Heart right ventricle (tissue), 16 donors: ENCODE data around the gene RAPGEF2. TPM values are rescaled to one million over a fixed set of nuclear protein-coding genes. Genes with fewer than 3 reads are reported as not detected.

Experiments
- ATAC-seq, 8 donors: fragments of 200-7000 bp; cut with Tn5 transposase; one replicate each; pipeline ENCODE4 v1.9.1; 2020; ENCODE audit warnings: mild to moderate bottlenecking in 8 of 8, moderate library complexity in 8 of 8, moderate number of reproducible peaks in 1 of 8
- DNase-seq, 2 donors: peaks; one replicate each; pipeline ENCODE4 v3.0.0-alpha.2; 2020
- H3K27ac ChIP-seq, 10 donors: fragments of 200-600 bp; sonication (generic) in 2 of 10; one replicate each; pipeline versions ENCODE4 v1.5.0 to v1.8.0; 2020 to 2022; ENCODE audit warnings: mild to moderate bottlenecking in 3 of 10
- H3K27me3 ChIP-seq, 7 donors: fragments of 200-600 bp; one replicate each; pipeline ENCODE4 v1.8.0; 2021 to 2022; ENCODE audit warnings: mild to moderate bottlenecking in 2 of 7
- H3K36me3 ChIP-seq, 9 donors: fragments of 200-600 bp; sonication (generic) in 1 of 9; one replicate each; pipeline versions ENCODE4 v1.5.0 to v1.8.0; 2020 to 2022; ENCODE audit warnings: mild to moderate bottlenecking in 2 of 9
- H3K4me1 ChIP-seq, 9 donors: fragments of 200-600 bp; sonication (generic) in 1 of 9; one replicate each; pipeline versions ENCODE4 v1.5.0 to v1.8.0; 2020 to 2022; ENCODE audit warnings: mild to moderate bottlenecking in 4 of 9
- H3K4me3 ChIP-seq, 10 donors: fragments of 200-600 bp; sonication (generic) in 2 of 10; one replicate each; pipeline versions ENCODE4 v1.5.0 to v1.8.0; 2020 to 2022; ENCODE audit warnings: mild to moderate bottlenecking in 7 of 10, moderate library complexity in 2 of 10
- H3K9me3 ChIP-seq, 11 donors: fragments of 200-600 bp in 10 of 11; sonication (generic) in 2 of 11; one replicate each; pipeline versions ENCODE4 v1.5.0 to v1.8.0; 2013 to 2022; ENCODE audit warnings: mild to moderate bottlenecking in 2 of 11, control low read depth in 1 of 11, moderate library complexity in 1 of 11
- WGBS, 2 donors: extraction: QIAGEN DNeasy Blood & Tissue Kit; methylation state at CpG; one replicate each; pipeline ENCODE4 v1.1.7; 2013; ENCODE audit warnings: inconsistent platforms in 1 of 2; 5-methylcytosine and 5-hydroxymethylcytosine counted together
- intact Hi-C, 10 donors: fragments of 100-400 bp; cut with DNase I; formaldehyde crosslinking; loops; one replicate each; pipeline versions ENCODE4 v1.11.1 to v1.14.2; 2022
- polyA plus RNA-seq, 2 donors: library from polyadenylated mRNA; stranded (reverse); fragments of 200-250 nt; gene quantifications; one replicate each; pipeline ENCODE4 v1.2.3, GENCODE V29; 2013
- total RNA-seq, 10 donors: library from RNA; stranded (reverse); fragmentation: NEBNext Ultra II Directional in 3 of 10; extraction: Animal tissue kit (Norgen Biotek cat#: 25700) in 3 of 10; gene quantifications; one replicate each; pipeline versions ENCODE4 v1.2.1 to v1.2.4, GENCODE V29; 2021 to 2023
- TF ChIP-seq, protein P1 (sequence below), 9 donors: fragments of 200-600 bp; sonication (generic) in 2 of 9; IDR thresholded peaks; one replicate each; pipeline versions ENCODE4 v1.5.0 to v1.8.0; 2021 to 2022; ENCODE audit warnings: antibody characterized with exemption in 9 of 9, mild to moderate bottlenecking in 5 of 9, moderate library complexity in 1 of 9
- donor health status: Arrhythmogenic right ventricular cardiomyopathy.
- donor health status: ischemic (EF 13 %, LVEDD 7.1; RV severe dilation, severe dysfunction).
- donor health status: healthy with polysubstance abuse.
- donor health status: DM: no; HTN: yes; CAD: no.
- donor health status: DM: no; HTN: no; CAD: no.
- donor health status: ischemic (EF 25% LVEDD 6.9; RV normal size, moderate dysfunction).
- donor health status: ischemic (EF 25% LVEDD 5.7; RV mildly dilated, moderate dysfunction).
- donor health status: healthy.
- donor health status: DM: yes; HTN: yes; CAD: no.
- donor health status: Ischemic cardiomyopathy.
- donor health status: ischemic (EF 35%, LVEDD 5.7; RV mildly dilated, moderate dysfunction).
- donor health status: nonischemic (EF 11% LVEDD 7.7; RV severe dilation, severe dysfunction).
- donor health status: DM: yes; HTN: yes; CAD: no.
- donor health status: PGD.
- donor health status: ischemic (EF 29% LVEDD 5.4; RV normal size, mild dysfunction).
- donor health status: nonischemic (EF 23%, LVEDD 6.1; RV moderate dilation, normal function).

The RAPGEF2 gene
- total and polyA plus RNA-seq, 12 donors, result 9.2 to 68.8 (median 53.7) TPM

DNA sequence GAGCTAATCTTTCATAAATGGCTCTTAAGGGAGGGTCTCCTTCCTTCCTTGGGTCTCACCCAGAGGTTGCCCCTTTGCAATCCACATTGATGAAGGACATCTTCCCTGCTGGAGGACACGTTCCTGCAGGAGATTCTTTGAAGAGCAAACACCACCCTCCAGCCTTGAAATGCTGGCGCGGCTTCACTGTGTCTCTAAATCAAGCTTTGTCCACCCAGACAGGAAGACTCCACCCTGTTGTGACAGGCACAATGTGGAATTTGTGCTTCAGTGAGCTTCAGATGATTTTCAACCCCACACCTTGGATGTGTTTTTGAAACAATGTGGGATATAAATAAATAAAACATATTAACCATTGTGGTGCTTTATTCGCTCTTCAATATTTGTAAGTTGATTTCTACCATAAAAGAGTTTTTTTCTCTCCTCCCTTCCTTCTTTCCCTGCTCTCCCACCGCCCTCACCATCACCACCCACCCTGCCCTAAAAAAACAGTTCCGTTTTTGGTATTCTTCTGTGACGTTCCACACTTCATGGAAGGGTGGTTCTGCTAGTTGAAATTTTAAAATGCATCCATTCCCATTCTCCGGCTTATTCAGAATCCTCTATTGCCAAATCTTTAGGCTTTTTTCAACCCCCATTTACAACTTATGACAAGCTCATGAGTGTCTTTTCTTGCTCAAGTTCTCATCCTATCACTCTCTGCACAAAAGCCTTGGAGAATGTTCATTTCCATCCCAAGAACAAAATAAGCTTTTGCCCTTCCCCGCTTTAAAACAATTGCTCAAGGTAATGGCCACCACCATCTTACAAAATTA is 264.3 kb downstream of the RAPGEF2 start:
- ATAC-seq (peak in 7 of 8 donors; percentile 33 to 77 (median 65)), DNase-seq (peak in 1 of 2 donors; percentile 30)
- intact Hi-C loops, result loop anchor here in 5 of 10 donors (5.0 to 10.0 kb wide), 4 partner anchors 58 to 78 kb away; no protein-coding TSS in a partner anchor
- WGBS, 2 donors, result 60% methylated on average over 9 of the region's 9 CpGs
- Histone ChIP-seq H3K36me3 (peaks cover 0 to 17% (median 0%) of the 10 kb centered on the region in 9 donors), H3K27me3 (no peaks in the 10 kb centered on the region), H3K9me3 (no peaks in the 10 kb centered on the region), H3K4me1 (peaks cover 0 to 33% (median 6%) of the 10 kb centered on the region in 9 donors), H3K27ac (peak overlapping the region in 8 of 10 donors; percentile 32 to 81 (median 50)), H3K4me3 (peak overlapping the region in 5 of 10 donors; percentile 17 to 29 (median 22))
- TF ChIP-seq, protein P1, sequence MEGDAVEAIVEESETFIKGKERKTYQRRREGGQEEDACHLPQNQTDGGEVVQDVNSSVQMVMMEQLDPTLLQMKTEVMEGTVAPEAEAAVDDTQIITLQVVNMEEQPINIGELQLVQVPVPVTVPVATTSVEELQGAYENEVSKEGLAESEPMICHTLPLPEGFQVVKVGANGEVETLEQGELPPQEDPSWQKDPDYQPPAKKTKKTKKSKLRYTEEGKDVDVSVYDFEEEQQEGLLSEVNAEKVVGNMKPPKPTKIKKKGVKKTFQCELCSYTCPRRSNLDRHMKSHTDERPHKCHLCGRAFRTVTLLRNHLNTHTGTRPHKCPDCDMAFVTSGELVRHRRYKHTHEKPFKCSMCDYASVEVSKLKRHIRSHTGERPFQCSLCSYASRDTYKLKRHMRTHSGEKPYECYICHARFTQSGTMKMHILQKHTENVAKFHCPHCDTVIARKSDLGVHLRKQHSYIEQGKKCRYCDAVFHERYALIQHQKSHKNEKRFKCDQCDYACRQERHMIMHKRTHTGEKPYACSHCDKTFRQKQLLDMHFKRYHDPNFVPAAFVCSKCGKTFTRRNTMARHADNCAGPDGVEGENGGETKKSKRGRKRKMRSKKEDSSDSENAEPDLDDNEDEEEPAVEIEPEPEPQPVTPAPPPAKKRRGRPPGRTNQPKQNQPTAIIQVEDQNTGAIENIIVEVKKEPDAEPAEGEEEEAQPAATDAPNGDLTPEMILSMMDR (IDR thresholded peaks at IDR 0.05), result no peak

DNA sequence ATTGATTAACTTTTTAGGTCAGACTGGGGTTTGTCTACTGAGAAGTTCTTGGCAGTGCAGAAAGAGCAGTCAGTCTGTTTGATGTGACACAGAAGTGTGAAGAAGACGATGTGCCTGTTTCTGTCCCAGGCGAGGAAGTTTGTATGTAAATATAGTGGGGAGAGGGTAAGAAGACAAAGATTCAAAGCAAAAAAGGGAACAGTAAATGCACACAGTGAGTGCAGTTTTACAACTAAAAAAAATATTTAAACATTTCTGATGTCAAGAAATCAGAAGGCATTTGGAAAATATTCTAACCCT is 264.9 kb downstream of the RAPGEF2 start:
- TF ChIP-seq, protein P1 (IDR thresholded peaks at IDR 0.05), result no peak

DNA sequence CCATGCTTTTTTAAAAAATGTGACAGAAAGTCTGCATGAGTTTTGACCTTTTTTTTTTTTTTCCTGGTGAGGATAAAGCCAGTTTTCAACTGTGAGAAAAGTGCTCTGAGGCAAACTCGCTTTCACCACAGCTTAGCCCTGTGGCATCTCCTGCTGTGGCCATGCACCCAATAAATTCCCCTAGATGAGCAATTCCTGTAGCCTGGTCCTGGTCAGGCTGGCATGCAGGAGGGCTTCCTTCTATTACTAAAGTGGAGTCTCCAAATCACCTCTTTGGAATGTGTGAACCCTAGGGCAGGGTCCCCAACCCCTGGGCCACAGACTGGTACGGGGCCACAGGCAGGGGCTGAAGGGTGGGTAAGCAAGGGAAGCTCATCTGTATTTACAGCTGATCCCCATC is 265.4 kb downstream of the RAPGEF2 start:
- ATAC-seq, result no peak
- Histone ChIP-seq H3K9me3 (no peaks in the 10 kb centered on the region), H3K4me1 (peaks cover 0 to 33% (median 6%) of the 10 kb centered on the region in 9 donors), H3K36me3 (peaks cover 0 to 5% (median 0%) of the 10 kb centered on the region in 9 donors), H3K27ac (peak overlapping the region in 6 of 10 donors; percentile 6 to 81 (median 54)), H3K27me3 (no peaks in the 10 kb centered on the region), H3K4me3 (no peak overlapping the region)
- 96 to 98% methylated on average over 2 of the region's 2 CpGs for WGBS, 2 donors
- DNase-seq, result no peak
- intact Hi-C loops, result loop anchor here in 5 of 10 donors (5.0 to 10.0 kb wide), 4 partner anchors 56 to 76 kb away; no protein-coding TSS in a partner anchor
- TF ChIP-seq, protein P1 (IDR thresholded peaks at IDR 0.05), result no peak

More for the DNA sequence above, 264.9 kb downstream of the RAPGEF2 start:
- Histone ChIP-seq H3K9me3 (no peaks in the 10 kb centered on the region), H3K27ac (peak overlapping the region in 7 of 10 donors; percentile 18 to 81 (median 51)), H3K27me3 (no peaks in the 10 kb centered on the region), H3K36me3 (peaks cover 0 to 11% (median 0%) of the 10 kb centered on the region in 9 donors), H3K4me3 (no peak overlapping the region), H3K4me1 (peaks cover 0 to 33% (median 6%) of the 10 kb centered on the region in 9 donors)
- ATAC-seq (no peak), DNase-seq (no peak)
- 62 to 67% methylated on average over 2 of the region's 2 CpGs for WGBS, 2 donors
- intact Hi-C loops, result loop anchor here in 5 of 10 donors (5.0 to 10.0 kb wide), 4 partner anchors 57 to 77 kb away; no protein-coding TSS in a partner anchor

DNA sequence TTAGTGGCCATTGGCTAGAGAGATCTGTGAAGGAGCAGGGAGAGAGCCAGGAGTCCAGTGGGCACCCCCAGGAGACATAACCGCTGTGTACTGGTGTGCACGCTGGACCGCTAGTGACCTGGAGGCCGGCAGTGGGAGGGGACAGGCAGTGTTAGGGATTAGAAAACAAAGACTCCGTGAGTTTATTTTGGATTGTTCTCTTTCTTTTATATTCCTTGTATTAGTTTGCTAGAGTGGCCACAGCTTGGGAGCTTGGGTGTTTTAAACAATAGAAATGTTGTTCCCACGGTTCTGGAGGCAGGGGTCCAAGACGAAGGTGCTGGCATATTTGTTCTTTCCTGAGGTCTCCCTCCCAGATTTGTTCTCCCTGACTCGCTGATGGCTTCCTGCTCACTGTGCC is 266.4 kb downstream of the RAPGEF2 start:
- peak in 1 of 2 donors; percentile 37 for DNase-seq
- WGBS, 2 donors, result 82 to 88% methylated on average over 8 of the region's 8 CpGs
- Histone ChIP-seq H3K4me3 (no peak overlapping the region), H3K9me3 (no peaks in the 10 kb centered on the region), H3K27me3 (no peaks in the 10 kb centered on the region), H3K36me3 (no peaks in the 10 kb centered on the region), H3K4me1 (peaks cover 0 to 28% (median 6%) of the 10 kb centered on the region in 9 donors), H3K27ac (peak overlapping the region in 5 of 10 donors; percentile 41 to 81 (median 67))
- TF ChIP-seq, protein P1 (IDR thresholded peaks at IDR 0.05), result no peak
- intact Hi-C loops, result loop anchor here in 5 of 10 donors (5.0 to 10.0 kb wide), 4 partner anchors 56 to 76 kb away; no protein-coding TSS in a partner anchor
- ATAC-seq, result peak; percentile 38 to 85 (median 62)
